HEK293T (cell line): ENCODE data around the gene ZFP92.

ENCODE experiments used
- FOXA1 ChIP-seq: fragments of 450-650 bp; IDR thresholded peaks from 2 replicates; pipeline ENCODE4 v1.6.1; 2016; ENCODE audit warnings: mild to moderate bottlenecking
- FOXK2 ChIP-seq: fragments of 450-650 bp; IDR thresholded peaks from 2 replicates; pipeline ENCODE4 v1.6.1; 2016; ENCODE audit warnings: mild to moderate bottlenecking
- FOXM1 ChIP-seq: fragments of 450-650 bp; IDR thresholded peaks from 2 replicates; pipeline ENCODE4 v1.6.1; 2017; ENCODE audit warnings: mild to moderate bottlenecking, borderline replicate concordance
- HDGF ChIP-seq: fragments of 450-650 bp; IDR thresholded peaks from 2 replicates; pipeline ENCODE4 v1.6.1; 2017; ENCODE audit warnings: antibody characterized with exemption, borderline replicate concordance
- SP1 ChIP-seq: fragments of 450-650 bp; IDR thresholded peaks from 2 replicates; pipeline ENCODE4 v1.6.1; 2017

DNA sequence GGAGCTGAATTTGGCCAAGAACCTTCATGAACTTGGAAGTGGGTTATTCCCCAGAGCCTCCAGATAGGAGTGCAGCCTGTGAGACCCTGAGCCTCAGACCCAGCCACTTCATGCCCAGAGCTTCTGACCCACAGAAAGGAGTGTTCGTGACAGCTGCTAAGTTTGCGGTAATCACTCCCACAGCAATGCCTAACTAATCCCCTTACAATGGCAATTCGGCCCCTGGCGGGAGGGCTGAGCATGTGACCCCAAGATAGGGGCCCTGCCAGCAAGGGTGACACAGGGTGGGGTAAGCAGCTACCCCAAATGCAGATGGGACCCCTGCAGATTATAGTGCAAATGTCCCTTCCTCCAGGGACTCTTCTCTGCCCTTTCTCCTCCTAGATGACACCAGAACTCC lies 32.7 kb upstream of the ZFP92 start:
- TF ChIP-seq FOXA1, result no peak
- no peak for TF ChIP-seq HDGF
- no peak for TF ChIP-seq FOXM1
- TF ChIP-seq SP1, result no peak
- TF ChIP-seq FOXK2, result no peak
